Naive thymus-derived CD4-positive, alpha-beta T cell (primary cell): ENCODE data around the gene CEPT1. TPM values are rescaled to one million over a fixed set of nuclear protein-coding genes. Genes with fewer than 3 reads are reported as not detected.

Experiments
- ATAC-seq: fragments of 150-1000 bp; cut with Tn5 transposase; 2 replicates; pipeline ENCODE4 v1.10.0; 2021; ENCODE audit warnings: mild to moderate bottlenecking, moderate library complexity
- CTCF ChIA-PET: fragments of 350-600 bp; sonication (Branson Sonifier 250); formaldehyde crosslinking; loops from one replicate; lab custom pipeline; 2021; ENCODE audit warnings: antibody characterized with exemption; lab: Charles Lee
- POLR2A ChIA-PET: fragments of 350-600 bp; sonication (Branson Sonifier 250); formaldehyde crosslinking; loops from one replicate; lab custom pipeline; 2021; ENCODE audit warnings: antibody characterized with exemption, inconsistent platforms; lab: Charles Lee
- DNase-seq, 9 donors: peaks; one replicate each; pipeline versions ENCODE4 v3.0.0 to v3.0.0-alpha.2; 2020 to 2022; ENCODE audit warnings: mixed read lengths in 1 of 9
- H3K27ac ChIP-seq: one replicate; pipeline ENCODE4 v1.7.0; 2013; ENCODE audit warnings: mild to moderate bottlenecking, low read depth, low read length, moderate library complexity
- H3K27me3 ChIP-seq, 2 donors: one replicate each; pipeline ENCODE4 v1.7.0; 2013; ENCODE audit warnings: low read length in 2 of 2, mild to moderate bottlenecking in 2 of 2, moderate library complexity in 2 of 2; ENCODE audit not compliant: control insufficient read depth in 2 of 2, insufficient read depth in 2 of 2
- H3K36me3 ChIP-seq, 3 experiments: 1 replicate in 2 of 3; 2 replicates in 1 of 3; pipeline ENCODE4 v1.7.0; 2013; ENCODE audit warnings: low read length in 3 of 3, mild to moderate bottlenecking in 3 of 3, moderate library complexity in 1 of 3; ENCODE audit not compliant: insufficient read depth in 3 of 3, control insufficient read depth in 2 of 3
- H3K4me1 ChIP-seq, 2 donors: one replicate each; pipeline ENCODE4 v1.7.0; 2013; ENCODE audit warnings: low read length in 2 of 2, mild to moderate bottlenecking in 2 of 2, moderate library complexity in 1 of 2; ENCODE audit not compliant: control insufficient read depth in 2 of 2, insufficient read depth in 2 of 2
- H3K4me3 ChIP-seq: 2 replicates; pipeline ENCODE4 v1.7.0; 2013; ENCODE audit warnings: mild to moderate bottlenecking, low read length
- H3K9me3 ChIP-seq, 3 experiments: 1 replicate in 2 of 3; 2 replicates in 1 of 3; pipeline ENCODE4 v1.7.0; 2013; ENCODE audit warnings: low read length in 3 of 3; ENCODE audit not compliant: control insufficient read depth in 2 of 3
- H3K27ac Mint-ChIP-seq, 9 donors: one replicate each; pipeline ENCODE4 v1.8.0; 2020 to 2022; ENCODE audit warnings: mixed read lengths in 9 of 9, mild to moderate bottlenecking in 8 of 9, moderate library complexity in 5 of 9, inconsistent platforms in 2 of 9
- H3K27me3 Mint-ChIP-seq, 5 donors: one replicate each; pipeline ENCODE4 v1.8.0; 2021 to 2022; ENCODE audit warnings: mixed read lengths in 5 of 5, mild to moderate bottlenecking in 1 of 5
- H3K36me3 Mint-ChIP-seq, 5 donors: one replicate each; pipeline ENCODE4 v1.8.0; 2020 to 2022; ENCODE audit warnings: mixed read lengths in 5 of 5, mild to moderate bottlenecking in 3 of 5, inconsistent platforms in 1 of 5
- H3K4me1 Mint-ChIP-seq, 7 donors: one replicate each; pipeline ENCODE4 v1.8.0; 2020 to 2022; ENCODE audit warnings: mixed read lengths in 7 of 7, mild to moderate bottlenecking in 3 of 7, inconsistent platforms in 1 of 7
- H3K4me3 Mint-ChIP-seq, 10 donors: one replicate each; pipeline ENCODE4 v1.8.0; 2020 to 2022; ENCODE audit warnings: mild to moderate bottlenecking in 10 of 10, mixed read lengths in 10 of 10, moderate library complexity in 6 of 10, inconsistent platforms in 2 of 10
- H3K9me3 Mint-ChIP-seq, 11 donors: one replicate each; pipeline ENCODE4 v1.8.0; 2020 to 2022; ENCODE audit warnings: mixed read lengths in 11 of 11, mild to moderate bottlenecking in 4 of 11, inconsistent platforms in 1 of 11, moderate library complexity in 1 of 11
- intact Hi-C, 2 donors: fragments of 100-400 bp; cut with micrococcal nuclease; formaldehyde crosslinking; loops; one replicate each; pipeline ENCODE4 v1.15.1; 2023
- polyA plus RNA-seq, 2 donors: library from polyadenylated mRNA; unstranded; fragments of 300-500 nt; fragmentation: Illumina TruSeq; gene quantifications; one replicate each; pipeline ENCODE4 v1.2.3, GENCODE V29; 2021
- total RNA-seq, 6 experiments: library from RNA in 5 of 6; stranded (reverse) in 5 of 6; gene quantifications; 1 replicate in 5 of 6; 2 replicates in 1 of 6; pipeline ENCODE4 v1.2.3 and lab custom pipeline; 2021 to 2026

Gene CEPT1
- total and polyA plus RNA-seq, 7 experiments from 2014 or later, result 23.0 to 57.5 (median 39.7) TPM

- H3K4me3 ChIP-seq, result peak overlapping the region; percentile 1
These were observed 80.4 kb downstream of the CEPT1 start for GRCh38 chr1:111220302-111220890.

GRCh38 chr1:111221276-111221632 lies 81.2 kb downstream of the CEPT1 start:
- H3K4me3 ChIP-seq, result peak overlapping the region; percentile 55
- Mint-ChIP-seq H3K4me3 (peak overlapping the region; percentile 77 to 92 (median 84)), H3K27me3 (no peaks in the 10 kb centered on the region), H3K4me1 (peaks cover 79 to 100% (median 97%) of the 10 kb centered on the region in 7 donors), H3K36me3 (peaks cover 0 to 16% (median 0%) of the 10 kb centered on the region in 5 donors), H3K9me3 (peaks cover 0 to 13% (median 0%) of the 10 kb centered on the region in 11 donors), H3K27ac (peak overlapping the region; percentile 85 to 100 (median 97))
- no peaks in the 10 kb centered on the region for H3K27me3 ChIP-seq
- no peak for ATAC-seq
- H3K27ac ChIP-seq, result peak overlapping the region; percentile 77
- DNase-seq, result no peak
- no peaks in the 10 kb centered on the region for H3K9me3 ChIP-seq
- POLR2A ChIA-PET, result interaction anchor here (0.8 to 18.8 kb wide), 9 partner anchors 10 to 227 kb away, joined by 3 to 1128 read pairs (median 7); partner anchors contain the start of genes CEPT1, DENND2D and DRAM2
- intact Hi-C loops, result loop anchor here (1.0 to 10.0 kb wide), 8 partner anchors 17 to 439 kb away; partner anchors contain the start of genes C1orf162 (in 1 of the 2), CEPT1 (in 1 of the 2), DENND2D (in 1 of the 2) and DRAM2 (in 1 of the 2)
- peaks cover 93 to 94% of the 10 kb centered on the region in 2 donors for H3K4me1 ChIP-seq
- no peaks in the 10 kb centered on the region for H3K36me3 ChIP-seq
- CTCF ChIA-PET, result interaction anchor here (0.6 to 17.6 kb wide), 7 partner anchors 8 to 190 kb away, joined by 3 to 341 read pairs (median 5); partner anchors contain the start of gene DENND2D

More at GRCh38 chr1:111220302-111220890, 80.4 kb downstream of the CEPT1 start:
- H3K27ac Mint-ChIP-seq, result peak overlapping the region; percentile 85 to 100 (median 97)
- intact Hi-C loops, result loop anchor here (5.0 to 10.0 kb wide), 5 partner anchors 33 to 438 kb away; partner anchors contain the start of gene C1orf162 (in 1 of the 2)
- ATAC-seq (no peak), DNase-seq (no peak)
- H3K4me3 Mint-ChIP-seq, result peak overlapping the region; percentile 62 to 92 (median 80)
- peaks cover 0 to 16% (median 5%) of the 10 kb centered on the region in 5 donors for H3K36me3 Mint-ChIP-seq
- peaks cover 0 to 2% (median 0%) of the 10 kb centered on the region in 5 donors for H3K27me3 Mint-ChIP-seq
- Histone ChIP-seq H3K27me3 (no peaks in the 10 kb centered on the region), H3K9me3 (no peaks in the 10 kb centered on the region), H3K4me1 (peaks cover 93 to 94% of the 10 kb centered on the region in 2 donors), H3K36me3 (no peaks in the 10 kb centered on the region), H3K27ac (peak overlapping the region; percentile 77)
- POLR2A ChIA-PET, result interaction anchor here (0.8 to 18.8 kb wide), 10 partner anchors 8 to 228 kb away, joined by 3 to 1128 read pairs (median 7); partner anchors contain the start of genes CEPT1, CHI3L2, DENND2D and DRAM2
- peaks cover 76 to 100% (median 95%) of the 10 kb centered on the region in 7 donors for H3K4me1 Mint-ChIP-seq
- peaks cover 0 to 13% (median 2%) of the 10 kb centered on the region in 11 donors for H3K9me3 Mint-ChIP-seq
- CTCF ChIA-PET, result interaction anchor here (0.6 to 17.6 kb wide), 5 partner anchors 9 to 588 kb away, joined by 3 to 341 read pairs (median 5); partner anchors contain the start of gene DENND2D

DNA sequence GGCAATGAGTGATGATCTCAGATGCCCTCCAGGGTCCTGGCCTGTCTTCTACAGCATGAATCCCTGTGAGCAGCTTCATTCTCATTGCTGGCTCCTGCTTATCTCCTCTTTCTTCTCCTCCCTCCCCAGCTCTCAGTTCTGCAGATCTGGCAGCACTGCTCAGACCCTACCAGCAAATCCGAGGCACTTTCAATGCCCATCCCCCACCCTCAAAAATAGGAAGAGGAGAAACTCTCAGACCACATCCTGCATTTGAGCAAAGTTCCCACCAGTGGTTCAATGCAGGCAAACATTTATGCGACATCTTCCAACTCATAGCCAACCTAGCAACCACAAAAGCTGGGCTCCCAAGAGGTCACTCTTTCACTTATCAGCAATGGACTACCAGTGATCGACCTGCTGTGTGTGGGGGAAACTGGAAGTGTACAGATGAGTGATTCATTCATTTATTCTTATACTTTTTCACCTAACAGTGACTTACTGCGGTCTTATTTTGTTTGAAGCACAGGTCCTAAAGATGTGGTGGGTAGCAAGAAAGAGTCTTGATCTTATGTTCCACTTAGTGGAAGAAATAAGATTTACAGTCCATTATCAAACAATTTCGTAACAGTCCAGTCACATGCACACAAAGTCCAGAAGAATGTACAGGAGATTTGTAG lies 81.7 kb downstream of the CEPT1 start:
- ATAC-seq (peak; percentile 43), DNase-seq (peak in 8 of 9 donors; percentile 61 to 83 (median 81))
- Mint-ChIP-seq H3K9me3 (peaks cover 0 to 13% (median 0%) of the 10 kb centered on the region in 11 donors), H3K27ac (peak overlapping the region; percentile 85 to 100 (median 97)), H3K4me3 (peak overlapping the region; percentile 77 to 92 (median 84)), H3K36me3 (peaks cover 0 to 16% (median 0%) of the 10 kb centered on the region in 5 donors), H3K27me3 (no peaks in the 10 kb centered on the region), H3K4me1 (peaks cover 78 to 100% (median 97%) of the 10 kb centered on the region in 7 donors)
- Histone ChIP-seq H3K27me3 (no peaks in the 10 kb centered on the region), H3K9me3 (no peaks in the 10 kb centered on the region), H3K4me3 (peak overlapping the region; percentile 55), H3K4me1 (peaks cover 92% of the 10 kb centered on the region in 2 donors), H3K27ac (peak overlapping the region; percentile 77), H3K36me3 (no peaks in the 10 kb centered on the region)
- CTCF ChIA-PET, result interaction anchor here (0.7 to 17.6 kb wide), 5 partner anchors 13 to 184 kb away, joined by 3 to 341 read pairs (median 5); partner anchors contain the start of gene DENND2D
- intact Hi-C loops, result loop anchor here (1.0 to 10.0 kb wide), 14 partner anchors 7 to 547 kb away; partner anchors contain the start of genes CEPT1 (in 2 of the 2), DRAM2 (in 2 of the 2), ATP5PB (in 1 of the 2) and C1orf162 (in 1 of the 2)
- POLR2A ChIA-PET, result interaction anchor here (0.6 to 18.8 kb wide), 10 partner anchors 10 to 1809 kb away, joined by 3 to 1128 read pairs (median 5); partner anchors contain the start of genes CEPT1, DENND2D and DRAM2

- DNase-seq (peak in 8 of 9 donors; percentile 51 to 83 (median 62)), ATAC-seq (peak; percentile 62)
- Histone ChIP-seq H3K9me3 (no peaks in the 10 kb centered on the region), H3K4me1 (peaks cover 92% of the 10 kb centered on the region in 2 donors), H3K27ac (peak overlapping the region; percentile 77), H3K4me3 (peak overlapping the region; percentile 55), H3K27me3 (no peaks in the 10 kb centered on the region), H3K36me3 (no peaks in the 10 kb centered on the region)
- peaks cover 78 to 100% (median 97%) of the 10 kb centered on the region in 7 donors for H3K4me1 Mint-ChIP-seq
- POLR2A ChIA-PET, result interaction anchor here (0.6 to 18.8 kb wide), 12 partner anchors 8 to 1810 kb away, joined by 3 to 1128 read pairs (median 4); partner anchors contain the start of genes CEPT1, DENND2D and DRAM2
- H3K9me3 Mint-ChIP-seq, result peaks cover 0 to 13% (median 0%) of the 10 kb centered on the region in 11 donors
- H3K27me3 Mint-ChIP-seq, result no peaks in the 10 kb centered on the region
- H3K36me3 Mint-ChIP-seq, result peaks cover 0 to 13% (median 0%) of the 10 kb centered on the region in 5 donors
- CTCF ChIA-PET, result interaction anchor here (0.6 to 17.6 kb wide), 22 partner anchors 8 to 547 kb away, joined by 3 to 341 read pairs (median 4); partner anchors contain the start of genes DENND2D and WDR77
- intact Hi-C loops, result loop anchor here (1.0 to 10.0 kb wide), 17 partner anchors 8 to 546 kb away; partner anchors contain the start of genes ATP5PB (in 1 of the 2), C1orf162 (in 1 of the 2), CEPT1 (in 1 of the 2) and DRAM2 (in 1 of the 2)
- H3K4me3 Mint-ChIP-seq, result peak overlapping the region; percentile 77 to 92 (median 84)
- H3K27ac Mint-ChIP-seq, result peak overlapping the region; percentile 85 to 100 (median 97)
These were observed 82.5 kb downstream of the CEPT1 start for GRCh38 chr1:111222308-111223125.

- ChIA-PET POLR2A (interaction anchor here (0.6 to 18.8 kb wide), 12 partner anchors 9 to 183 kb away, joined by 3 to 1128 read pairs (median 4); partner anchors contain the start of gene DENND2D), CTCF (interaction anchor here (0.6 to 17.6 kb wide), 24 partner anchors 9 to 546 kb away, joined by 3 to 341 read pairs (median 4); partner anchors contain the start of genes DENND2D and WDR77)
- Histone ChIP-seq H3K27ac (peak overlapping the region; percentile 77), H3K4me3 (peak overlapping the region; percentile 55), H3K36me3 (no peaks in the 10 kb centered on the region), H3K27me3 (no peaks in the 10 kb centered on the region), H3K4me1 (peaks cover 92% of the 10 kb centered on the region in 2 donors), H3K9me3 (no peaks in the 10 kb centered on the region)
- no peaks in the 10 kb centered on the region for H3K27me3 Mint-ChIP-seq
- H3K36me3 Mint-ChIP-seq, result peaks cover 0 to 7% (median 0%) of the 10 kb centered on the region in 5 donors
- peak overlapping the region; percentile 47 to 92 (median 84) for H3K4me3 Mint-ChIP-seq
- H3K9me3 Mint-ChIP-seq, result peaks cover 0 to 7% (median 0%) of the 10 kb centered on the region in 11 donors
- H3K4me1 Mint-ChIP-seq, result peaks cover 77 to 100% (median 97%) of the 10 kb centered on the region in 7 donors
- DNase-seq, result no peak
- no peak for ATAC-seq
- peak overlapping the region; percentile 85 to 100 (median 97) for H3K27ac Mint-ChIP-seq
- intact Hi-C loops, result loop anchor here (1.0 to 10.0 kb wide), 14 partner anchors 36 to 546 kb away; partner anchors contain the start of genes ATP5PB (in 1 of the 2), C1orf162 (in 1 of the 2) and WDR77 (in 1 of the 2)
These were observed 83.2 kb downstream of the CEPT1 start for GRCh38 chr1:111223126-111223685.
